MCF 10A (cell line): ENCODE data around the gene LHCGR. TPM values are rescaled to one million over a fixed set of nuclear protein-coding genes. Genes with fewer than 3 reads are reported as not detected.
"Not testable (repeated sequence)": the region's sequence is repeated elsewhere in the genome, so short reads cannot be mapped to it uniquely, and the experiment has no call there.

Experiments used
- BruUV-seq: library from RNA; stranded (reverse); fragments of 400-500 nt; replicated peaks from 2 replicates; lab custom pipeline; 2021; lab: Mats Ljungman, UMichigan
- CTCF ChIA-PET: fragments of 300-600 bp; sonication (Branson Sonifier 250); formaldehyde crosslinking; extraction: SDS; loops from one replicate; lab custom pipeline; 2021; ENCODE audit warnings: antibody characterized with exemption, inconsistent platforms; lab: Yijun Ruan, JAX
- POLR2A ChIA-PET: fragments of 300-600, 350-650 bp; sonication (Branson Sonifier 250); formaldehyde crosslinking; extraction: SDS; loops from one replicate; lab custom pipeline; 2020; ENCODE audit warnings: antibody characterized with exemption, inconsistent platforms; lab: Yijun Ruan, JAX
- DNase-seq: peaks from one replicate; pipeline ENCODE4 v3.0.0-alpha.2; 2018; ENCODE audit not compliant: unreplicated experiment
- H3K27ac Mint-ChIP-seq: one replicate; pipeline ENCODE4 v1.8.0; 2022; ENCODE audit warnings: mild to moderate bottlenecking, low read depth, mixed read lengths; ENCODE audit not compliant: unreplicated experiment
- H3K27me3 Mint-ChIP-seq: one replicate; pipeline ENCODE4 v1.8.0; 2022; ENCODE audit warnings: mixed read lengths; ENCODE audit not compliant: insufficient read depth, unreplicated experiment
- H3K36me3 Mint-ChIP-seq: one replicate; pipeline ENCODE4 v1.8.0; 2022; ENCODE audit warnings: mild to moderate bottlenecking, moderate library complexity, mixed read lengths; ENCODE audit not compliant: insufficient read depth, unreplicated experiment
- H3K4me1 Mint-ChIP-seq: one replicate; pipeline ENCODE4 v1.8.0; 2022; ENCODE audit warnings: mixed read lengths; ENCODE audit not compliant: insufficient read depth, unreplicated experiment
- H3K4me3 Mint-ChIP-seq: one replicate; pipeline ENCODE4 v1.8.0; 2022; ENCODE audit warnings: mild to moderate bottlenecking, moderate library complexity, mixed read lengths; ENCODE audit not compliant: unreplicated experiment
- H3K9me3 Mint-ChIP-seq: one replicate; pipeline ENCODE4 v1.8.0; 2022; ENCODE audit warnings: mixed read lengths; ENCODE audit not compliant: unreplicated experiment
- intact Hi-C: fragments of 100-400 bp; cut with micrococcal nuclease; formaldehyde crosslinking; loops from 2 replicates; pipeline ENCODE4 v1.14.1; 2022
- total RNA-seq: library from RNA; stranded (reverse); gene quantifications from 2 replicates; pipeline ENCODE4 v1.2.3, GENCODE V29; 2022
- TF ChIP-seq, protein P1 (sequence below): fragments of 200-600 bp; IDR thresholded peaks from one replicate; pipeline ENCODE4 v1.8.0; 2022; ENCODE audit warnings: antibody characterized with exemption, mild to moderate bottlenecking; ENCODE audit not compliant: unreplicated experiment

LHCGR gene
- total RNA-seq, 1 experiment from 2014 or later: not detected

DNA sequence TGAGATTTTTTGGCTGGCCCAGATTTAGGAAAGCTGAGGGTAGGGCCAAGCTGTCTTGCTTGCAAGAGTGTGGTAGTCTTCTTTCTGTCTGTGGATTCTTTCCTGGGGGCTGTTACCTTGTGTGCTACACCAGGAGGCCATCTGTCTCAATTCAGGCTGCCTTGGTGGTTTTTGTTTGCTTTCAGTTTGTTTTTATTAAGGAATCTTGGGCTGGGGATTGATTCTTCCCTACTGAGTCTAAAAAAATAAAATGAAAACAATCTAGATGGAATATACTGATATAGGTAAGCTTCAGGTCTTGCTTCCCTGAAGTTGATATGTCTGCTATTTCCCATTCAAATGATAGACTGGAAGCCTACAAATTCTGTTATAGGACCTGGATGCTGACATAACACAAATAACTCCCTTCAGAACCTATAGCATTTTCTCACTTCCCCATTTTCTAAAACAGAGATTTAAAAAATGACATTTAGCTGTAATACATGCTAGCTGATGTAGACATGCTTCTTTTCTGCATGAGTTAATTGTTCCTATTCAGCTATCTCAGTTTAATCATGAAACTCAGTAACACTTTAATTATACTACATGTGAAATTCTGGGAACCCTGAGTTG is 5.3 kb downstream of the LHCGR start:
- ChIA-PET CTCF (interaction anchor here (0.6 to 0.7 kb wide), 3 partner anchors 42 to 336 kb away, joined by 3 to 4 read pairs (median 4); no protein-coding TSS in a partner anchor), POLR2A (interaction anchor here (1.2 kb wide), 1 partner anchor 21 kb away, joined by 4 read pairs; no protein-coding TSS in a partner anchor)
- no TSS peak for BruUV-seq
- intact Hi-C loops: no loop called here
- Mint-ChIP-seq H3K27ac (no peak overlapping the region), H3K4me1 (peaks cover 11% of the 10 kb centered on the region), H3K36me3 (no peaks in the 10 kb centered on the region), H3K9me3 (no peaks in the 10 kb centered on the region), H3K4me3 (no peak overlapping the region), H3K27me3 (no peaks in the 10 kb centered on the region)
- no peak for DNase-seq
- TF ChIP-seq, protein P1, sequence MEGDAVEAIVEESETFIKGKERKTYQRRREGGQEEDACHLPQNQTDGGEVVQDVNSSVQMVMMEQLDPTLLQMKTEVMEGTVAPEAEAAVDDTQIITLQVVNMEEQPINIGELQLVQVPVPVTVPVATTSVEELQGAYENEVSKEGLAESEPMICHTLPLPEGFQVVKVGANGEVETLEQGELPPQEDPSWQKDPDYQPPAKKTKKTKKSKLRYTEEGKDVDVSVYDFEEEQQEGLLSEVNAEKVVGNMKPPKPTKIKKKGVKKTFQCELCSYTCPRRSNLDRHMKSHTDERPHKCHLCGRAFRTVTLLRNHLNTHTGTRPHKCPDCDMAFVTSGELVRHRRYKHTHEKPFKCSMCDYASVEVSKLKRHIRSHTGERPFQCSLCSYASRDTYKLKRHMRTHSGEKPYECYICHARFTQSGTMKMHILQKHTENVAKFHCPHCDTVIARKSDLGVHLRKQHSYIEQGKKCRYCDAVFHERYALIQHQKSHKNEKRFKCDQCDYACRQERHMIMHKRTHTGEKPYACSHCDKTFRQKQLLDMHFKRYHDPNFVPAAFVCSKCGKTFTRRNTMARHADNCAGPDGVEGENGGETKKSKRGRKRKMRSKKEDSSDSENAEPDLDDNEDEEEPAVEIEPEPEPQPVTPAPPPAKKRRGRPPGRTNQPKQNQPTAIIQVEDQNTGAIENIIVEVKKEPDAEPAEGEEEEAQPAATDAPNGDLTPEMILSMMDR: no peak

DNA sequence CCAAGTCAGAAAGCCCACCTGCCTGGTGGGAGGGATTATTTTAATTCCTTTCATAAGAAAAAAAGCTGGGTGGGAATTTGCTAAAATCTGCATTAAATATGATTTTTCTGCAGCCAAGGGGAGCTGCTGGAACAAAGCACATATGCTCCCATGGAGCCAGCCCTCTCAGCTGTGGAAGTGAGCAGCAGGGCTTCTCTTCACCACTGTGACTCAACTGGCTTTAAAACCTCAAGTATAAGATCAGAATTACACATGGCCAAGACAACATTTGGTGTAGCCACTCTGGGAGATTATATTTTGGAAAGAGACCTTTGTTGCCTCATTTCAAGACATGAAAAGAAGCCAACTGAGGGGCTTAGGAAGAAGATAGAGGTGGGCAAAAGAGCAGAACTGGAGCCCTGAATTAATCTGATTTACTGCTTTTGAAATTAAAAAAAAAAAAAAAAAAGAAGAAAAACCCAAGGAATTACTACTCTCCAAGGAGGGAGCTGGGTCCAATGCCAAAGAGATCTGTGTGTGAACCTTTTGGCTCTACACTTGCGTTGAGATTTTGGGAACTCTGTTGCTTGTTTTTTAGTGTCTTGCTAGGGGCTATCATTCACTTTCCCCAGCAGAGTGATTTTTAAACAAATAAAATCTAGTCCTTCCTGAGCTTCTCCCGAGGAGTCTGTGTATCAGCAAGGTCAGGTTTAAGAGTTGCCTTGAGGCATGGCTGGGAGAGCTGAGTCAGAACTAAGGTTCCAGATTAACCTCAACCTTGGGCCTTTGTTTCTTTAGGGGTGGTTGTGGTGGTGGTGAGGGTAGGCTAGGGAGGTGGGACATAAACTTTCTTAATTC is 6.0 kb downstream of the LHCGR start:
- ChIA-PET CTCF (interaction anchor here (0.6 to 0.7 kb wide), 3 partner anchors 43 to 335 kb away, joined by 3 to 4 read pairs (median 4); no protein-coding TSS in a partner anchor), POLR2A (interaction anchor here (0.6 to 1.2 kb wide), 2 partner anchors 9 to 22 kb away, joined by 3 to 4 read pairs; no protein-coding TSS in a partner anchor)
- H3K9me3 Mint-ChIP-seq: no peaks in the 10 kb centered on the region
- intact Hi-C loops: no loop called here
- H3K4me3 Mint-ChIP-seq: no peak overlapping the region
- TF ChIP-seq, protein P1: no peak
- no TSS peak for BruUV-seq
- H3K27me3 Mint-ChIP-seq: no peaks in the 10 kb centered on the region
- H3K4me1 Mint-ChIP-seq: peaks cover 11% of the 10 kb centered on the region
- no peak overlapping the region for H3K27ac Mint-ChIP-seq
- DNase-seq: peak; percentile 26
- H3K36me3 Mint-ChIP-seq: no peaks in the 10 kb centered on the region

DNA sequence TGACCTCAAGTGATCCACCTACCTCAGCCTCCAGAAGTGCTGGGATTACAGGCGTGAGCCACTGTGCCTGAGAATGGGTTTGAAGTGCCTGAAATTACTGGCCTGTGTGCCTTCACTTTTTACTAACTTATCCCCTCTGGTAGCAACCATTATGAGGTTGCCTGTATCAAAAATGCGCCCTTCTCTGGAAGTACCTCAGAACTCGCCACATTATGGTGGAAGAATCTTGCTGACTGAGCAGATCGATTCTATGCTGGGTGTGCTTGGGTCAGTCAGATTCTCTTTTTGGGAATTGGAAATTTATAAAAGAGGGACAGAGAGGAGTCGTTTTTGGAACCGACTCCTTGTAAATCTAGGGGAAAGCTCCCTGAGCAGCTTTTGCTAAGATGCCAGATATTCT is 8.2 kb downstream of the LHCGR start:
- TF ChIP-seq, protein P1: no peak
- intact Hi-C loops: no loop called here
- CTCF ChIA-PET: interaction anchor here (0.8 kb wide), 1 partner anchor 144 kb away, joined by 3 read pairs; no protein-coding TSS in a partner anchor
- Mint-ChIP-seq H3K27me3 (no peaks in the 10 kb centered on the region), H3K27ac (no peak overlapping the region), H3K36me3 (no peaks in the 10 kb centered on the region), H3K4me1 (peaks cover 11% of the 10 kb centered on the region), H3K9me3 (no peaks in the 10 kb centered on the region), H3K4me3 (no peak overlapping the region)
- BruUV-seq: no TSS peak
- no peak for DNase-seq
- POLR2A ChIA-PET: no interaction called here

DNA sequence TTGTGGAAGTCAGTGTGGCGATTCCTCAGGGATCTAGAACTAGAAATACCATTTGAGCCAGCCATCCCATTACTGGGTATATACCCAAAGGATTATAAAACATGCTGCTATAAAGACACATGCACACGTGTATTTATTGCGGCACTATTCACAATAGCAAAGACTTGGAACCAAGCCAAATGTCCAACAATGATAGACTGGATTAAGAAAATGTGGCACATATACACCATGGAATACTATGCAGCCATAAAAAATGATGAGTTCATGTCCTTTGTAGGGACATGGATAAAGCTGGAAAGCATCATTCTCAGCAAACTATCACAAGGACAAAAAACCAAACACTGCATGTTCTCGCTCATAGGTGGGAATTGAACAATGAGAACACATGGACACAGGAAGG is 16.3 kb downstream of the LHCGR start:
- POLR2A ChIA-PET, H3K9me3 Mint-ChIP-seq, intact Hi-C loops, H3K36me3 Mint-ChIP-seq, DNase-seq, CTCF ChIA-PET, H3K27me3 Mint-ChIP-seq, BruUV-seq, H3K4me3 Mint-ChIP-seq: not testable (repeated sequence)
- Mint-ChIP-seq H3K27ac (peak overlapping the region; percentile 37), H3K4me1 (peaks cover 36% of the 10 kb centered on the region)
